ENCODE results near the gene ACOT9.
"Not testable (repeated sequence)": the region's sequence is repeated elsewhere in the genome, so short reads cannot be mapped to it uniquely, and the experiment has no call there.

ACOT9 gene

GRCh38 chrX:23692166-23692565 lies 50.9 kb downstream of the ACOT9 start:
- DNase-seq: no peak

GRCh38 chrX:23676486-23676885 lies 66.6 kb downstream of the ACOT9 start:
- not testable (repeated sequence) for DNase-seq

- DNase-seq: no peak
These were observed 70.0 kb downstream of the ACOT9 start for GRCh38 chrX:23673108-23673507.

- DNase-seq: no peak
These were observed 72.5 kb downstream of the ACOT9 start for GRCh38 chrX:23670528-23670927.

- no peak for DNase-seq
These were observed 74.7 kb downstream of the ACOT9 start for GRCh38 chrX:23668335-23668734.

- DNase-seq: peak; percentile 95
These were observed 75.6 kb downstream of the ACOT9 start, which contains the start of gene PRDX4 for GRCh38 chrX:23667239-23668177. PRDX4 (plus strand) TSS chrX:23667493; CDS start chrX:23667571, 78 bp downstream.

- DNase-seq: peak; percentile 19
These were observed 76.8 kb downstream of the ACOT9 start for GRCh38 chrX:23666282-23666681.

GRCh38 chrX:23664496-23664895 lies 78.6 kb downstream of the ACOT9 start:
- no peak for DNase-seq

GRCh38 chrX:23662853-23663252 lies 80.2 kb downstream of the ACOT9 start:
- no peak for DNase-seq

- no peak for DNase-seq
These were observed 80.9 kb downstream of the ACOT9 start for GRCh38 chrX:23662187-23662586.

GRCh38 chrX:23661671-23662070 lies 81.4 kb downstream of the ACOT9 start:
- no peak for DNase-seq

GRCh38 chrX:23660766-23661132 lies 82.3 kb downstream of the ACOT9 start:
- no peak for DNase-seq

GRCh38 chrX:23660083-23660765 lies 82.9 kb downstream of the ACOT9 start:
- not testable (repeated sequence) for DNase-seq

- no peak for DNase-seq
These were observed 83.7 kb downstream of the ACOT9 start for GRCh38 chrX:23659339-23659738.

GRCh38 chrX:23656684-23657083 lies 86.4 kb downstream of the ACOT9 start:
- no peak for DNase-seq

- DNase-seq: no peak
These were observed 87.0 kb downstream of the ACOT9 start for GRCh38 chrX:23656091-23656490.
